LNCAP (cell line): Measurements from ENCODE around the gene GABBR2.

ENCODE experiments used
- CTCF ChIP-seq: fragments of 450-650 bp; IDR thresholded peaks from 2 replicates; pipeline ENCODE4 v1.5.1; 2017; ENCODE audit warnings: mild to moderate bottlenecking

The GABBR2 gene

GRCh38 chr9:98425079-98425478 is 283.7 kb downstream of the GABBR2 start:
- TF ChIP-seq CTCF: no peak

- TF ChIP-seq CTCF: no peak
Measured at GRCh38 chr9:98419260-98419603, 289.5 kb downstream of the GABBR2 start.

- TF ChIP-seq CTCF: no peak
Measured at GRCh38 chr9:98418578-98419259, 290.0 kb downstream of the GABBR2 start.

GRCh38 chr9:98416294-98417248 is 292.2 kb downstream of the GABBR2 start:
- no peak for TF ChIP-seq CTCF

- no peak for TF ChIP-seq CTCF
Measured at GRCh38 chr9:98415782-98416181, 293.0 kb downstream of the GABBR2 start.

GRCh38 chr9:98413084-98413483 is 295.7 kb downstream of the GABBR2 start:
- no peak for TF ChIP-seq CTCF

GRCh38 chr9:98412101-98412842 is 296.5 kb downstream of the GABBR2 start:
- no peak for TF ChIP-seq CTCF
